ENCODE results near the gene MOB2.

GRCh38 chr11:1470681-1471611 lies 15.6 kb downstream of the MOB2 start:
- TF ChIP-seq, protein P1, sequence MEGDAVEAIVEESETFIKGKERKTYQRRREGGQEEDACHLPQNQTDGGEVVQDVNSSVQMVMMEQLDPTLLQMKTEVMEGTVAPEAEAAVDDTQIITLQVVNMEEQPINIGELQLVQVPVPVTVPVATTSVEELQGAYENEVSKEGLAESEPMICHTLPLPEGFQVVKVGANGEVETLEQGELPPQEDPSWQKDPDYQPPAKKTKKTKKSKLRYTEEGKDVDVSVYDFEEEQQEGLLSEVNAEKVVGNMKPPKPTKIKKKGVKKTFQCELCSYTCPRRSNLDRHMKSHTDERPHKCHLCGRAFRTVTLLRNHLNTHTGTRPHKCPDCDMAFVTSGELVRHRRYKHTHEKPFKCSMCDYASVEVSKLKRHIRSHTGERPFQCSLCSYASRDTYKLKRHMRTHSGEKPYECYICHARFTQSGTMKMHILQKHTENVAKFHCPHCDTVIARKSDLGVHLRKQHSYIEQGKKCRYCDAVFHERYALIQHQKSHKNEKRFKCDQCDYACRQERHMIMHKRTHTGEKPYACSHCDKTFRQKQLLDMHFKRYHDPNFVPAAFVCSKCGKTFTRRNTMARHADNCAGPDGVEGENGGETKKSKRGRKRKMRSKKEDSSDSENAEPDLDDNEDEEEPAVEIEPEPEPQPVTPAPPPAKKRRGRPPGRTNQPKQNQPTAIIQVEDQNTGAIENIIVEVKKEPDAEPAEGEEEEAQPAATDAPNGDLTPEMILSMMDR (conservative IDR thresholded peaks at IDR 0.05): no peak
- TF ChIP-seq EZH2 (IDR thresholded peaks at IDR 0.05; ENCODE audit: low read depth): no peak

Measured in PC-9 (cell line).